ENCODE data around the gene SEC16A. TPM values are rescaled to one million over a fixed set of nuclear protein-coding genes. Genes with fewer than 3 reads are reported as not detected.

SEC16A gene
- total and polyA plus RNA-seq, 2 donors (not counting 3 experiments of a cell fraction or from before 2014, with no cell fraction given): 34.5 to 80.6 TPM

DNA sequence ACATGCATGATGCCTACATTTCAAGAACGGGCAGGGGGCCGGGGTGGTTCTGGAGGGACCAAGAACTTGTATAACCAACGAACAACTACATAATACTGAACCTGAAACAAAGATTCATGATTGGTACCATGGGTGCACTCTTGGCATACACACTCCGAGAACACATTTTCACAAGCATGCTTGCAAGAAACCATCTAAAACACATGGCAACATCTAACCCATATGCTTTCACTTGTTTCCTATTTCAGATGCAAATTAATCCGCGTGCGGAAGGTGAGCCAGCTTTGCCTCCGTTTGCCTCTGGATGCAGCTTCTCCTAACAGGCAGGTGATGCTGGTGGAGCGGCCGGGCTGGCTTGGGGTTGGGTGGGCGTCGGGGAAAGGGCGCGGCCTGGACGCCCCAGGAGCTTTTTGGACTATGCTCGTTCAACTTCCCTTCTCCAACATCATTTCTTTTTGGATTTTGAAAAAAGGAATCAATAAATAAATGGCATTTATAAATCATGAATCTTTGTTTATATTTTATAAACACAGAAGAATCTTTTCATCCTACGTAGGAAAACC lies 12.5 kb upstream of the SEC16A start:
- no peak for TF ChIP-seq MYC (IDR thresholded peaks at IDR 0.05; ENCODE audit: low read depth, low read length)
- TF ChIP-seq, protein P1, sequence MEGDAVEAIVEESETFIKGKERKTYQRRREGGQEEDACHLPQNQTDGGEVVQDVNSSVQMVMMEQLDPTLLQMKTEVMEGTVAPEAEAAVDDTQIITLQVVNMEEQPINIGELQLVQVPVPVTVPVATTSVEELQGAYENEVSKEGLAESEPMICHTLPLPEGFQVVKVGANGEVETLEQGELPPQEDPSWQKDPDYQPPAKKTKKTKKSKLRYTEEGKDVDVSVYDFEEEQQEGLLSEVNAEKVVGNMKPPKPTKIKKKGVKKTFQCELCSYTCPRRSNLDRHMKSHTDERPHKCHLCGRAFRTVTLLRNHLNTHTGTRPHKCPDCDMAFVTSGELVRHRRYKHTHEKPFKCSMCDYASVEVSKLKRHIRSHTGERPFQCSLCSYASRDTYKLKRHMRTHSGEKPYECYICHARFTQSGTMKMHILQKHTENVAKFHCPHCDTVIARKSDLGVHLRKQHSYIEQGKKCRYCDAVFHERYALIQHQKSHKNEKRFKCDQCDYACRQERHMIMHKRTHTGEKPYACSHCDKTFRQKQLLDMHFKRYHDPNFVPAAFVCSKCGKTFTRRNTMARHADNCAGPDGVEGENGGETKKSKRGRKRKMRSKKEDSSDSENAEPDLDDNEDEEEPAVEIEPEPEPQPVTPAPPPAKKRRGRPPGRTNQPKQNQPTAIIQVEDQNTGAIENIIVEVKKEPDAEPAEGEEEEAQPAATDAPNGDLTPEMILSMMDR (IDR thresholded peaks at IDR 0.05; ENCODE audit: extremely low read depth in 1 of 2, insufficient read depth in 1 of 2, low read depth in 1 of 2, low read length in 2 of 2): no peak
- TF ChIP-seq, protein P2, sequence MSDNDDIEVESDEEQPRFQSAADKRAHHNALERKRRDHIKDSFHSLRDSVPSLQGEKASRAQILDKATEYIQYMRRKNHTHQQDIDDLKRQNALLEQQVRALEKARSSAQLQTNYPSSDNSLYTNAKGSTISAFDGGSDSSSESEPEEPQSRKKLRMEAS (IDR thresholded peaks at IDR 0.05; ENCODE audit: insufficient read depth, insufficient read length): no peak
- TF ChIP-seq POLR2AphosphoS5 (IDR thresholded peaks at IDR 0.05; ENCODE audit: insufficient read depth, low read depth, low read length): no peak
- no peak for TF ChIP-seq FOS (IDR thresholded peaks at IDR 0.05; ENCODE audit: borderline replicate concordance, insufficient read depth, low read length)
- no peak for TF ChIP-seq POLR2A (IDR thresholded peaks at IDR 0.05; ENCODE audit: low read depth, low read length)
- no peak for TF ChIP-seq EZH2 (IDR thresholded peaks at IDR 0.05; ENCODE audit: borderline replicate concordance, low read depth, low read length, severe bottlenecking)
- TF ChIP-seq JUN (IDR thresholded peaks at IDR 0.05; ENCODE audit: borderline replicate concordance, insufficient read depth, insufficient read length, low read depth): no peak
- TF ChIP-seq GATA2 (IDR thresholded peaks at IDR 0.05; ENCODE audit: insufficient read depth, insufficient read length, low read depth, low read length): no peak
- Histone ChIP-seq H3K27ac (ENCODE audit: insufficient read depth, low read depth, low read length) (no peak overlapping the region), H2AFZ (ENCODE audit: low read depth, low read length) (no peak overlapping the region), H3K9me3 (replicated peaks; ENCODE audit: control insufficient read depth, insufficient read depth, low read length) (no peaks in the 10 kb centered on the region), H3K4me2 (ENCODE audit: insufficient read depth, low read length) (no peak overlapping the region), H3K27me3 (ENCODE audit: control insufficient read depth in 2 of 2, insufficient read depth in 2 of 2, low read length in 2 of 2) (no peaks in the 10 kb centered on the region), H3K36me3 (ENCODE audit: control insufficient read depth in 2 of 2, extremely low read depth in 1 of 2, insufficient read depth in 2 of 2, low read length in 2 of 2) (peaks cover 23 to 52% of the 10 kb centered on the region in 2 experiments), H3K4me1 (ENCODE audit: control insufficient read depth, extremely low read depth, insufficient read depth, low read length) (no peaks in the 10 kb centered on the region), H3K9ac (replicated peaks; ENCODE audit: extremely low read depth, insufficient read depth, low read length) (no peak overlapping the region), H3K9me1 (replicated peaks; ENCODE audit: control insufficient read depth, extremely low read depth, insufficient read depth, low read length) (no peaks in the 10 kb centered on the region), H4K20me1 (replicated peaks; ENCODE audit: control insufficient read depth, extremely low read depth, insufficient read depth, low read length) (peaks cover 2% of the 10 kb centered on the region), H3K79me2 (ENCODE audit: control insufficient read depth, insufficient read depth, low read length) (no peaks in the 10 kb centered on the region), H3K4me3 (replicated peaks in 1 of 3; ENCODE audit: insufficient read depth in 1 of 3, low read depth in 1 of 3, low read length in 3 of 3) (no peak overlapping the region)
- intact Hi-C loops (cut with micrococcal nuclease): no loop called here
- dilution Hi-C loops (cut with MboI; ENCODE audit: extremely low pct_ligation_motif_present, low sequenced_read_pairs): no loop called here
- ChIA-PET CTCF (no interaction called here), POLR2A (no interaction called here)
- FAIRE-seq (no peak), DNase-seq (ENCODE audit: low read depth, low spot score) (no peak)
- BruUV-seq (replicated peaks): no TSS peak

Measured in endothelial cell of umbilical vein (primary cell).